ENCODE data around the gene DDX6. TPM values are rescaled to one million over a fixed set of nuclear protein-coding genes. Genes with fewer than 3 reads are reported as not detected.
"Not testable (repeated sequence)": the region's sequence is repeated elsewhere in the genome, so short reads cannot be mapped to it uniquely, and the experiment has no call there.

Gene DDX6
- total RNA-seq, 4 donors from 2014 or later: 88.1 to 130 (median 91.2) TPM

DNA sequence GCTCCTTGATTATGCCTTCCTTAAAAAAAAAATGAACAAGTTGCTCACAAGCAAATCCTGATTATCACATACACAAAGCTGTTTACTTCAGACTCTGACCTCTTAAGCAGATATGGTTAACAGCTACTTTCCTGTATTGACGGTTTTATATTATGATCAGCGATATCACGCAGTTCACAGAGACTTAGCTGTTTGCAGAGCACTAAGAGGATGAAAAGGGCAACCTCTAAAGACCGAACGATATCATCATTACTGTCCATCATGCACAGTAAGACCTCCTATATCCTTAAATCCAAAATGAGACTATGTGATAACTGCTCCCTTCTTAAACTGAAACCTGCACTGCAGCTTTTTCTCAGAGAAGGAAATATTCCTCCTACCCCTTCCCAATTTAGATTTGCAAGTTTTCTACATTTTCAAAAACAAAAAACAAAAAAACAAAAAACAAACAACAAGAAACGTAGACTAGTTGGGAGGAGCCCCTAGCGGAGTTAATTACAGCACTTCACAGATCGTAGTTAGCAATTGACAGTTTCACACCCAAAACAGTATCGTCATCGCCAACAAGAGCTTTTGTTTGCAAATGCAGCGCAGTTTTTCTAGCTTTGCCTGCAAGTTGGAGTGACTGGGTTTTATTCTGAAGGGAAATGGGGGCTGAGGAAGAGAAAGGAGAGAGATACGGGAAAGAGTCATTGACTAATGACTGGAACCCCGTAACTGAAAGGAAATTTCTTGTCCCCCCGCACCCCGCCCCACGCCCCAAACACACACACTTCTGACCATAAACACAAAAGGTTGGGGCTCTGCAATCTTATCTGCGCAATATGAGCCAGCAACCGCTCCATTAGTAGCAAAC lies 1.2 kb downstream of the DDX6 start:
- under 1% methylated on average over 18 of the region's 18 CpGs for WGBS
- peaks cover 63% of the 10 kb centered on the region for H3K4me1 ChIP-seq
- no peak for DNase-seq (ENCODE audit: low spot score in 2 of 2)

GRCh38 chr11:118786657-118787056 lies 4.3 kb downstream of the DDX6 start:
- DNase-seq (ENCODE audit: low spot score in 2 of 2): no peak
- peaks cover 59% of the 10 kb centered on the region for H3K4me1 ChIP-seq
- TF ChIP-seq POLR2AphosphoS5 (IDR thresholded peaks at IDR 0.05) (no peak), CTCF (IDR thresholded peaks at IDR 0.05) (no peak), EP300 (IDR thresholded peaks at IDR 0.05) (no peak), POLR2A (IDR thresholded peaks at IDR 0.05) (no peak)
- no peaks in the 10 kb centered on the region for H3K9me3 ChIP-seq
- H3K36me3 ChIP-seq: peaks cover 27% of the 10 kb centered on the region
- H3K27me3 ChIP-seq: no peaks in the 10 kb centered on the region
- H3K4me3 ChIP-seq: no peak overlapping the region
- 47% methylated on average over 2 of the region's 2 CpGs for WGBS
- no peak overlapping the region for H3K27ac ChIP-seq

More for the DNA sequence above, 1.2 kb downstream of the DDX6 start:
- H3K27ac ChIP-seq: peak overlapping the region; percentile 99
- peaks cover 6% of the 10 kb centered on the region for H3K36me3 ChIP-seq
- peak overlapping the region; percentile 80 for H3K4me3 ChIP-seq
- no peaks in the 10 kb centered on the region for H3K9me3 ChIP-seq
- TF ChIP-seq EP300 (IDR thresholded peaks at IDR 0.05) (no peak), POLR2AphosphoS5 (IDR thresholded peaks at IDR 0.05) (no peak), CTCF (IDR thresholded peaks at IDR 0.05) (no peak), POLR2A (IDR thresholded peaks at IDR 0.05) (no peak)
- no peaks in the 10 kb centered on the region for H3K27me3 ChIP-seq

GRCh38 chr11:118785362-118785761 lies 5.6 kb downstream of the DDX6 start:
- Histone ChIP-seq H3K27ac (no peak overlapping the region), H3K27me3 (no peaks in the 10 kb centered on the region), H3K36me3 (peaks cover 35% of the 10 kb centered on the region), H3K4me1 (peaks cover 63% of the 10 kb centered on the region), H3K9me3 (no peaks in the 10 kb centered on the region), H3K4me3 (no peak overlapping the region)
- DNase-seq (ENCODE audit: low spot score in 2 of 2): no peak
- WGBS: 36% methylated on average over 3 of the region's 3 CpGs
- TF ChIP-seq CTCF (IDR thresholded peaks at IDR 0.05) (no peak), POLR2A (IDR thresholded peaks at IDR 0.05) (no peak), EP300 (IDR thresholded peaks at IDR 0.05) (no peak), POLR2AphosphoS5 (IDR thresholded peaks at IDR 0.05) (no peak)

DNA sequence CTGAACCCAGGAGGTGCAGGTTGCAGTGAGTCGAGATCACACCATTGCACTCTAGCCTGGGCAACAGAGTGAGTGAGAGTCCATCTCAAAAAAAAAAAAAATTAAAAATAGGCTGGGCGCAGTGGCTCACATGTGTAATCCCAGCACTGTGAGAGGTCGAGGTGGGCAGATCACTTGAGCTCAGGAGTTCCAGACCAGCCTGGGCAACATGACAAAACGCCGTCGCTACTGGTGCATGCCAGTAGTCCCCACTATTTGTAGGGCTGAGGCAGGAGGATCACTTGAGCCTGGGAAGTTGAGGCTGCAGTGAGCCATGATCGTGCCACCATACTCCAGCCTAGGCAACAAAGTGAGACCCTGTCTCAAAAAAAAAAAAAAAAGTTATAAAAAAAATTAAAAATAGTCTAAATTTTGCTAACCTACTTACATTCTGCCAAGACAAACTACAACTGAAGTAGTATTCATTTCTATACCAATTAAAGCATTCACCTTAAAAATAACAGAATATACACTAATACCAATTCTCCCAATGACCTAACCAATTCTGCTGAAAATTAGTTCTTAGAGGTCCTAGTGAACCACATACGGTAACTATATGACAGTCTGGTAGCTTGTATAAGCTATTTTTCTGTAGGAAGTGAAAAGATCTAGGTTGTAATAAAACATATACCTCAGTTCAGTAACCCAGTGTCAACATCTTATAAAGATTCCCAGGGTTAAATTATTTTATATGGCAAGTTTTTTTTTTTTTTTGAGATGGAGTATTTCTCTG lies 7.1 kb downstream of the DDX6 start:
- no peaks in the 10 kb centered on the region for H3K9me3 ChIP-seq
- DNase-seq (ENCODE audit: low spot score in 2 of 2): no peak
- peaks cover 57% of the 10 kb centered on the region for H3K4me1 ChIP-seq
- peaks cover 49% of the 10 kb centered on the region for H3K36me3 ChIP-seq
- no peak overlapping the region for H3K4me3 ChIP-seq
- no peak overlapping the region for H3K27ac ChIP-seq
- 86% methylated on average over 8 of the region's 8 CpGs for WGBS
- H3K27me3 ChIP-seq: no peaks in the 10 kb centered on the region
- TF ChIP-seq POLR2A (IDR thresholded peaks at IDR 0.05): no peak
- no peak for TF ChIP-seq POLR2AphosphoS5 (IDR thresholded peaks at IDR 0.05)
- TF ChIP-seq CTCF (IDR thresholded peaks at IDR 0.05): no peak
- no peak for TF ChIP-seq EP300 (IDR thresholded peaks at IDR 0.05)

DNA sequence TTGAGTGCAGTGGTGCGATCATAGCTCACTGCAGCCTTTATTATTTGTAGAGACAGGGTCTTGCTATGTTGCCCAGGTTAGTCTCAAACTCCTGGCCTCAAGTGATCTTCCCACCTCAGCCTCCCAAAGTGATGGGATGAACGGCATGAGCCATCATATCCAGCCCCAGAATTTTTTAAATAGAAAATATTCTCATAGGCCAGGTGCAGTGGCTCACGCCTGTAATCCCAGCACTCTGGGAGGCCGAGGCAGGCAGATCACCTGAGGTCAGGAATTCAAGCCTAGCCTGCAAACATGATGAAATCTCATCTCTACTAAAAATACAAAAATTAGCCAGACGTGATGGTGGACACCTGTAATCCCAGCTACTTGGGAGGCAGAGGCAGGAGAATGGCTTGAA lies 7.6 kb downstream of the DDX6 start:
- WGBS: 89% methylated on average over 5 of the region's 5 CpGs
- DNase-seq (ENCODE audit: low spot score in 2 of 2); H3K27me3 ChIP-seq; H3K4me3 ChIP-seq; H3K27ac ChIP-seq; H3K9me3 ChIP-seq: not testable (repeated sequence)
- Histone ChIP-seq H3K4me1 (peaks cover 51% of the 10 kb centered on the region), H3K36me3 (peaks cover 55% of the 10 kb centered on the region)
